Fibroblast of villous mesenchyme (primary cell): Measurements from ENCODE around the gene AGBL3. TPM values are rescaled to one million over a fixed set of nuclear protein-coding genes. Genes with fewer than 3 reads are reported as not detected.
A peak's percentile ranks its signal among the peaks of the same experiment; 100 is the strongest.

Source experiments
- DNase-seq: peaks from one replicate; pipeline ENCODE4 v3.0.0-alpha.2; 2010; ENCODE audit warnings: low read depth
- H3K4me3 ChIP-seq: 2 replicates; pipeline ENCODE4 v1.5.1; 2011; ENCODE audit warnings: low read depth, mild to moderate bottlenecking, low read length
- total RNA-seq: library from RNA; depleted of rRNA; stranded (reverse); fragments of >200 nt; gene quantifications from 2 replicates; pipeline ENCODE4 v1.2.3, GENCODE V29; 2012
- TF ChIP-seq, protein P1 (sequence below): IDR thresholded peaks from 2 replicates; pipeline ENCODE4 v1.5.1; 2012; ENCODE audit warnings: low read depth, mild to moderate bottlenecking, low read length; ENCODE audit not compliant: insufficient read depth

AGBL3 gene
- total RNA-seq, 1 donor, result 1.3 TPM

DNA sequence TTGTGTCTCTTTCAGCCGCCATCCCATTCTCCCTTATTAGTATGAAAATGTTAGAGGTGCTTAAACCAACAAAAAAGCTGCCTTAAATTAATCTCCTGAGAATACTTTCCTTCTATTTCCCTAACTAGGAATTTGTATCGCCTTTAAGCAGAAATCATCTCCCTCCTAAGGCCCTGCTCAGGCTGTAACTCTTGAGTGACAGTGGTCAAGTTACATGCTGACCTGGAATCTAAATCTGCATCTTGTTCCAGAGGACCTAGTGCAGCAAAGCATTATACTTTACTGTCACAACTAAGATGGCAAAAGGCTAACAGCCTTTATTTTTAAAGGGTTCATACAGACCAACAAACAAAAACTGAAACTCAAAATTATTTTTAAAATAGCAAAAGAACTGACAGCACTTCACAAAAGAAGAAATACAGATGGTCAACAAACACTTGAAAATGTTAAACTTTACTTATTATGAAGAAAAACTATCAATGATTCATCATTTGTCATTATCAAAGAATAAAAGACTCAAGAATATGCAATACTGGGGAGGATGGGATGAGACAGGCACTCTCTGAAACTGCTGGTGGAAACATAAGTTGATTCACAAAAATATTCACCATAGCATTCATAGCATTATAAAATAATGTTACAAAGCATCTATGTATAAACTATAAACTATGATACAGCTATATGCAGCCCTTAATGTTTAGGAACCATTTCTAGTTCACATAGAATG lies 173.2 kb downstream of the AGBL3 start:
- H3K4me3 ChIP-seq, result no peak overlapping the region
- DNase-seq, result no peak
- TF ChIP-seq, protein P1, sequence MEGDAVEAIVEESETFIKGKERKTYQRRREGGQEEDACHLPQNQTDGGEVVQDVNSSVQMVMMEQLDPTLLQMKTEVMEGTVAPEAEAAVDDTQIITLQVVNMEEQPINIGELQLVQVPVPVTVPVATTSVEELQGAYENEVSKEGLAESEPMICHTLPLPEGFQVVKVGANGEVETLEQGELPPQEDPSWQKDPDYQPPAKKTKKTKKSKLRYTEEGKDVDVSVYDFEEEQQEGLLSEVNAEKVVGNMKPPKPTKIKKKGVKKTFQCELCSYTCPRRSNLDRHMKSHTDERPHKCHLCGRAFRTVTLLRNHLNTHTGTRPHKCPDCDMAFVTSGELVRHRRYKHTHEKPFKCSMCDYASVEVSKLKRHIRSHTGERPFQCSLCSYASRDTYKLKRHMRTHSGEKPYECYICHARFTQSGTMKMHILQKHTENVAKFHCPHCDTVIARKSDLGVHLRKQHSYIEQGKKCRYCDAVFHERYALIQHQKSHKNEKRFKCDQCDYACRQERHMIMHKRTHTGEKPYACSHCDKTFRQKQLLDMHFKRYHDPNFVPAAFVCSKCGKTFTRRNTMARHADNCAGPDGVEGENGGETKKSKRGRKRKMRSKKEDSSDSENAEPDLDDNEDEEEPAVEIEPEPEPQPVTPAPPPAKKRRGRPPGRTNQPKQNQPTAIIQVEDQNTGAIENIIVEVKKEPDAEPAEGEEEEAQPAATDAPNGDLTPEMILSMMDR, result no peak

- TF ChIP-seq, protein P1, result no peak
- no peak overlapping the region for H3K4me3 ChIP-seq
- peak; percentile 81 for DNase-seq
Measured at GRCh38 chr7:135160098-135160857, 174.0 kb downstream of the AGBL3 start.

DNA sequence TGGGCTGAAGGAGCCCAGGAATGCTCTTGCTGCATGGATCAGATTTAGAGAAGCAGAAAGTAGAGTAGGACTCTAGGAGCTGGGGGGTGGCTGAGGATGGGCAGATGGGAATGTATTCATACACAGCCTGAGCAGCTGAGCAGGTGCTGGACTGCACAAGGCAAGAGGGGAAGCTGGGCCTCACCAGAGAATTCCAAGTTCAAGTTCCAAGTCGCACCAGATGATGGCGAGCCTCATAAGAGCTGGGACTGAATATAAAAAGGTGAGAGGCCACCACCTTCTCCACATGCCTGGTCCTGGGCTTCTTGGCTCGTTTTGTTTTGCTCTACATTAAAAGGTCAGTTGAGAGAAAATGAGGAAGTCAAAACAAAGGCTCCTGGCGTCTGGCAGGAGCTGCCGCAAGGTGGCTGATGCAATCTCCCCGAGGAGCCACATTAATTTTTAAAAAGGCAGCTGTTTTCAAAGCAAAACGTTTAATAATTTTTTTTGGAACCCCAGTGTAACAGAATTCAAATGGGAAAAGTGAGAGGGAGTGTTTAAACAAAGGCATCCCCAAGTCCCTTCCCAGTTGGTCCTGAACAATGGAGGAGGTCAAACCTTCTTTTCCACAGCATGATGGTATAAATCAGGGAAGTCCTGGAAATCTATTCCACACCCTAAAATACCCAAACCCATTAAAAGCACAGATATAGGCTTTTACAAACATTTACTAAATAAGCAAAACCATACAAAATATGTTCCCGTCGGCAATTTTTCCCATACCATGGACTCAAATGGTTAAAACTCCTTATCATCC lies 174.7 kb downstream of the AGBL3 start:
- no peak overlapping the region for H3K4me3 ChIP-seq
- DNase-seq, result peak; percentile 60
- TF ChIP-seq, protein P1, result peak; percentile 5

DNA sequence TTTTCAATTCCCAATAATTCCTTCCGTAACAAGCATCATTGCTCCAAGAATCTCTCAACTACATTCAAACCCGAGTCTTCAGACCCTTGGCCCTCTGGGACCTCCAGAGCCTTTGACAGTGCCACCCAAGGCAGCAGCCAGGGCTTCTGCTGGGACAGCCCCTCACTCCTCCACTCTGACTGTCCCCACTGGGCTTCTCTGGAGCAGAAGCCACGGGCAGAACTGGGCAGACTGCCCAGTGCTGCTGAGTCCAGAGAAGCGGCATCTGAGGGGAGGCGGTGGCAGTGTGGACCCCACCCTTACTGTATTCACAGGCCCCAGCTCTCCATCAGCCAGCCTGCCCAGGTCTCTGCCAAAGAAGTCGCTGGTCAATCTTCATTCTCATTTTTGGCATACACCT lies 175.4 kb downstream of the AGBL3 start:
- H3K4me3 ChIP-seq, result no peak overlapping the region
- DNase-seq, result no peak
- TF ChIP-seq, protein P1, result no peak

DNA sequence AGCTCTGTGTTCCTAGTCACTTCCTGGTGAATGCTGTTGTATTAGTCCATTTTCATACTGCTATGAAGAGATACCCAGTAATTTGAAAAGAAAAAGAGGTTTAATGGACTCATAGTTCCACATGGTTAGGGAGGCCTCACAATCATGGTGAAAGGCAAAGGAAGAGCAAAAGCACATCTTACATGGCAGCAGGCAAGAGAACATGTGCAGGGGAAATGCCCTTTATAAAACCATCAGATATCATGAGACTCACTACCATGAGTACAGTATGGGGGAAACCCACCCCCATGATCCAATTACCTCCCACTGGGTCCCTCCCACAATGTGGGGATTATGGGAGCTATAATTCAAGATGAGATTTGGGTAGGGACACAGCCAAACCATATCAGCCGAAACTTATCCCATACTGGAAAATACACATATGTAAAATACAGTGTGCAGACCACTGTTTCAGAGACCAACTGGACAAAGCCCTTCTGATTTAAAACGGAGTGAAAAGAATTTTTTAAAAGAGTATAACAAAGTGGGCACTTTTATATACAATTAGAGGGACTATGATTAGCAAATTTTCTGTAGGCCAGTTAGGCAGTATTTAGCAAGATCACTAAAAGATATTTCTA lies 176.2 kb downstream of the AGBL3 start:
- no peak overlapping the region for H3K4me3 ChIP-seq
- TF ChIP-seq, protein P1, result no peak
- DNase-seq, result no peak

DNA sequence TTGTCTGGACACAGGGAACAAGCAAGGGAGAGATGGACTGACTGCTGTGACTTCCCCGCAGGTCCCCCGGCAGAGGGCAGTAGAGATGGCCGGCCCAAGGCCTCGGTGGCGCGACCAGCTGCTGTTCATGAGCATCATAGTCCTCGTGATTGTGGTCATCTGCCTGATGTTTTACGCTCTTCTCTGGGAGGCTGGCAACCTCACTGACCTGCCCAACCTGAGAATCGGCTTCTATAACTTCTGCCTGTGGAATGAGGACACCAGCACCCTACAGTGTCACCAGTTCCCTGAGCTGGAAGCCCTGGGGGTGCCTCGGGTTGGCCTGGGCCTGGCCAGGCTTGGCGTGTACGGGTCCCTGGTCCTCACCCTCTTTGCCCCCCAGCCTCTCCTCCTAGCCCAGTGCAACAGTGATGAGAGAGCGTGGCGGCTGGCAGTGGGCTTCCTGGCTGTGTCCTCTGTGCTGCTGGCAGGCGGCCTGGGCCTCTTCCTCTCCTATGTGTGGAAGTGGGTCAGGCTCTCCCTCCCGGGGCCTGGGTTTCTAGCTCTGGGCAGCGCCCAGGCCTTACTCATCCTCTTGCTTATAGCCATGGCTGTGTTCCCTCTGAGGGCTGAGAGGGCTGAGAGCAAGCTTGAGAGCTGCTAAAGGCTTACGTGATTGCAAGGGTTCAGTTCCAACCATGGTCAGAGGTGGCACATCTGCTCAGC lies 178.2 kb downstream of the AGBL3 start:
- TF ChIP-seq, protein P1, result no peak
- H3K4me3 ChIP-seq, result no peak overlapping the region
- no peak for DNase-seq
